GM23338 (cell line): ENCODE data around the gene FXYD7.

ENCODE experiments used
- CREB1 ChIP-seq: fragments of 250-450 bp; sonication (Bioruptor Pico); IDR thresholded peaks from 2 replicates; pipeline ENCODE4 v1.5.0; 2020; ENCODE audit warnings: low read depth, mild to moderate bottlenecking, moderate library complexity
- EZH2 ChIP-seq: fragments of 200-600 bp; sonication (generic); IDR thresholded peaks from one replicate; pipeline ENCODE4 v1.8.0; 2017; ENCODE audit warnings: antibody characterized with exemption, mild to moderate bottlenecking, low read depth; ENCODE audit not compliant: unreplicated experiment
- EZH2phosphoT487 ChIP-seq: fragments of 200-600 bp; sonication (generic); IDR thresholded peaks from one replicate; pipeline ENCODE4 v1.8.1; 2018; ENCODE audit warnings: antibody characterized with exemption; ENCODE audit not compliant: unreplicated experiment
- POLR2AphosphoS5 ChIP-seq: IDR thresholded peaks from 2 replicates; pipeline ENCODE4 v1.6.1; 2016; ENCODE audit warnings: antibody characterized with exemption, low read depth
- ZNF114 ChIP-seq: fragments of 250-450 bp; sonication (Bioruptor Pico); IDR thresholded peaks from 2 replicates; pipeline ENCODE4 v1.5.0; 2020; ENCODE audit warnings: mild to moderate bottlenecking, moderate library complexity
- TF ChIP-seq, protein P1 (sequence below), 2 experiments: fragments of 200-600 bp in 1 of 2; sonication (generic) in 1 of 2; conservative IDR thresholded peaks; 2 replicates each; pipeline versions ENCODE4 v1.5.1 to v1.6.1; 2016 to 2017; ENCODE audit warnings: antibody characterized with exemption in 2 of 2, low read depth in 2 of 2, mild to moderate bottlenecking in 2 of 2, moderate library complexity in 1 of 2
- TF ChIP-seq, protein P2 (sequence below): IDR thresholded peaks from one replicate; pipeline ENCODE4 v1.6.1; 2018; ENCODE audit warnings: antibody characterized with exemption; ENCODE audit not compliant: unreplicated experiment

DNA sequence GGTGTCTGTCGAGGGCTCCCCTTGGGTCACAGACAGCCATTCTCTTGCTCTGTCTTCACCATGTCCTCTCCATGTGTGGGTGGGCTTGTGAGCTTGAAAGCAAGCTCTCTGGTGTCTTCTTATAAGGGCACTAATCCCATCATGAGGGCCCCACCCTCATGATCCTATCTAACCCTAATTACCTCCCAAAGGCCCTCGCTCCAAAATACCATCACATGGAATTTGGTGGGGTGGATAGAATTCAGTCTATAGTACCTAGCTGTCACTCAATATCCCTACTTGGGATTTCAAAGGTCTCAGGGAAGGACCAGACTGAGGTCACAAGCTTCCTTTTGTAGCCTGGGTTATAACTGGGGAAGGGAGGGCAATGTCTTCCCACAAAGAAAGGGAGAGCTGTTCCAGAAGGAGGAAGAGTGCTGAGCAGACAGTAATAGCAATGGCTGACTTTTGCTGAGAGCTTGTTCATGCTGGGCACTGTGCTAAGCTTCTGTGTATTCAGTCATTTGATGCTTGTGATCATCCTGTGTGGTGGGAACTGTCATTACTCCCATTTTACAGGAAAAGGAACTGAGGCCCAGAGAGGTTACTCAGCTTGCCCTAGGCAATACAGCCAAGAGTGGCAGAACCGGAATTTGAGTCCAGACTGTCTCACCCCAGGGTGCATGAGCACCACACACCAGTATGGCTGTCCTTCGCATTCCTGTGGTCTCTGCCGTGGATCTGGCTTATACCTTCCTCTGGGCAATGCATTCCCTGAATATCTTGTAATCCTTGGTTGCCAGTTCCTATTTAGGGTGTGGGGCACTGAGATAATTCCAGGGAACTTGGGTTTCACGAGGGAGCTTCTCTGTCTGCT lies 19.6 kb downstream of the FXYD7 start:
- no peak for TF ChIP-seq POLR2AphosphoS5
- TF ChIP-seq, protein P1, sequence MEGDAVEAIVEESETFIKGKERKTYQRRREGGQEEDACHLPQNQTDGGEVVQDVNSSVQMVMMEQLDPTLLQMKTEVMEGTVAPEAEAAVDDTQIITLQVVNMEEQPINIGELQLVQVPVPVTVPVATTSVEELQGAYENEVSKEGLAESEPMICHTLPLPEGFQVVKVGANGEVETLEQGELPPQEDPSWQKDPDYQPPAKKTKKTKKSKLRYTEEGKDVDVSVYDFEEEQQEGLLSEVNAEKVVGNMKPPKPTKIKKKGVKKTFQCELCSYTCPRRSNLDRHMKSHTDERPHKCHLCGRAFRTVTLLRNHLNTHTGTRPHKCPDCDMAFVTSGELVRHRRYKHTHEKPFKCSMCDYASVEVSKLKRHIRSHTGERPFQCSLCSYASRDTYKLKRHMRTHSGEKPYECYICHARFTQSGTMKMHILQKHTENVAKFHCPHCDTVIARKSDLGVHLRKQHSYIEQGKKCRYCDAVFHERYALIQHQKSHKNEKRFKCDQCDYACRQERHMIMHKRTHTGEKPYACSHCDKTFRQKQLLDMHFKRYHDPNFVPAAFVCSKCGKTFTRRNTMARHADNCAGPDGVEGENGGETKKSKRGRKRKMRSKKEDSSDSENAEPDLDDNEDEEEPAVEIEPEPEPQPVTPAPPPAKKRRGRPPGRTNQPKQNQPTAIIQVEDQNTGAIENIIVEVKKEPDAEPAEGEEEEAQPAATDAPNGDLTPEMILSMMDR (conservative IDR thresholded peaks at IDR 0.05; ENCODE audit: low read depth in 2 of 2), result no peak
- no peak for TF ChIP-seq EZH2phosphoT487
- TF ChIP-seq EZH2, result no peak
- TF ChIP-seq, protein P2, sequence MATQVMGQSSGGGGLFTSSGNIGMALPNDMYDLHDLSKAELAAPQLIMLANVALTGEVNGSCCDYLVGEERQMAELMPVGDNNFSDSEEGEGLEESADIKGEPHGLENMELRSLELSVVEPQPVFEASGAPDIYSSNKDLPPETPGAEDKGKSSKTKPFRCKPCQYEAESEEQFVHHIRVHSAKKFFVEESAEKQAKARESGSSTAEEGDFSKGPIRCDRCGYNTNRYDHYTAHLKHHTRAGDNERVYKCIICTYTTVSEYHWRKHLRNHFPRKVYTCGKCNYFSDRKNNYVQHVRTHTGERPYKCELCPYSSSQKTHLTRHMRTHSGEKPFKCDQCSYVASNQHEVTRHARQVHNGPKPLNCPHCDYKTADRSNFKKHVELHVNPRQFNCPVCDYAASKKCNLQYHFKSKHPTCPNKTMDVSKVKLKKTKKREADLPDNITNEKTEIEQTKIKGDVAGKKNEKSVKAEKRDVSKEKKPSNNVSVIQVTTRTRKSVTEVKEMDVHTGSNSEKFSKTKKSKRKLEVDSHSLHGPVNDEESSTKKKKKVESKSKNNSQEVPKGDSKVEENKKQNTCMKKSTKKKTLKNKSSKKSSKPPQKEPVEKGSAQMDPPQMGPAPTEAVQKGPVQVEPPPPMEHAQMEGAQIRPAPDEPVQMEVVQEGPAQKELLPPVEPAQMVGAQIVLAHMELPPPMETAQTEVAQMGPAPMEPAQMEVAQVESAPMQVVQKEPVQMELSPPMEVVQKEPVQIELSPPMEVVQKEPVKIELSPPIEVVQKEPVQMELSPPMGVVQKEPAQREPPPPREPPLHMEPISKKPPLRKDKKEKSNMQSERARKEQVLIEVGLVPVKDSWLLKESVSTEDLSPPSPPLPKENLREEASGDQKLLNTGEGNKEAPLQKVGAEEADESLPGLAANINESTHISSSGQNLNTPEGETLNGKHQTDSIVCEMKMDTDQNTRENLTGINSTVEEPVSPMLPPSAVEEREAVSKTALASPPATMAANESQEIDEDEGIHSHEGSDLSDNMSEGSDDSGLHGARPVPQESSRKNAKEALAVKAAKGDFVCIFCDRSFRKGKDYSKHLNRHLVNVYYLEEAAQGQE, result no peak
- TF ChIP-seq CREB1 (CRISPR knock-in tag), result no peak
- TF ChIP-seq ZNF114 (CRISPR knock-in tag), result no peak
